ENCODE measurements around the gene DIPK1A. TPM values are rescaled to one million over a fixed set of nuclear protein-coding genes. Genes with fewer than 3 reads are reported as not detected.

The DIPK1A gene
- total RNA-seq, 1 experiment from 2014 or later, result 2.3 TPM

GRCh38 chr1:92901699-92902405 is 59.4 kb downstream of the DIPK1A start:
- TF ChIP-seq CTCF (IDR thresholded peaks at IDR 0.05; ENCODE audit: insufficient read depth in 1 of 2, low read depth in 1 of 2, low read length in 1 of 2, severe bottlenecking in 1 of 2, unreplicated experiment in 1 of 2), result no peak
- Mint-ChIP-seq H3K4me3 (ENCODE audit: unreplicated experiment) (no peak overlapping the region), H3K4me1 (ENCODE audit: low read depth, unreplicated experiment) (peaks cover 7% of the 10 kb centered on the region), H3K36me3 (ENCODE audit: insufficient read depth, unreplicated experiment) (no peaks in the 10 kb centered on the region), H3K9me3 (ENCODE audit: unreplicated experiment) (peaks cover 18% of the 10 kb centered on the region), H3K27me3 (ENCODE audit: insufficient read depth, unreplicated experiment) (no peaks in the 10 kb centered on the region), H3K27ac (ENCODE audit: unreplicated experiment) (no peak overlapping the region)
- BruUV-seq (replicated peaks), result no TSS peak
- no peak for DNase-seq
- Histone ChIP-seq H3K4me1 (peaks cover 3% of the 10 kb centered on the region), H3K36me3 (ENCODE audit: control insufficient read depth, insufficient read depth, low read length) (no peaks in the 10 kb centered on the region), H3K9me3 (no peaks in the 10 kb centered on the region; the same call in 1 of the 2 replicates), H3K27me3 (replicated peaks; ENCODE audit: control insufficient read depth, insufficient read depth, low read length) (no peaks in the 10 kb centered on the region), H3K4me3 (ENCODE audit: low read depth, low read length) (no peak overlapping the region)
- CTCF ChIA-PET, result no interaction called here
- POLR2A ChIA-PET, result no interaction called here
- intact Hi-C loops (cut with micrococcal nuclease; ENCODE audit: unreplicated experiment), result loop anchor here (2.0 to 10.0 kb wide), 2 partner anchors 43 to 53 kb away; no protein-coding TSS in a partner anchor

- Mint-ChIP-seq H3K4me1 (ENCODE audit: low read depth, unreplicated experiment) (peaks cover 7% of the 10 kb centered on the region), H3K4me3 (ENCODE audit: unreplicated experiment) (no peak overlapping the region), H3K27ac (ENCODE audit: unreplicated experiment) (no peak overlapping the region), H3K36me3 (ENCODE audit: insufficient read depth, unreplicated experiment) (no peaks in the 10 kb centered on the region), H3K9me3 (ENCODE audit: unreplicated experiment) (peaks cover 18% of the 10 kb centered on the region), H3K27me3 (ENCODE audit: insufficient read depth, unreplicated experiment) (no peaks in the 10 kb centered on the region)
- intact Hi-C loops (cut with micrococcal nuclease; ENCODE audit: unreplicated experiment), result loop anchor here (10.0 kb wide), 1 partner anchor 54 kb away; no protein-coding TSS in a partner anchor
- Histone ChIP-seq H3K36me3 (ENCODE audit: control insufficient read depth, insufficient read depth, low read length) (no peaks in the 10 kb centered on the region), H3K9me3 (no peaks in the 10 kb centered on the region; the same call in 1 of the 2 replicates), H3K27me3 (replicated peaks; ENCODE audit: control insufficient read depth, insufficient read depth, low read length) (no peaks in the 10 kb centered on the region), H3K4me1 (peaks cover 3% of the 10 kb centered on the region), H3K4me3 (ENCODE audit: low read depth, low read length) (no peak overlapping the region)
- no peak for DNase-seq
- BruUV-seq (replicated peaks), result no TSS peak
- CTCF ChIA-PET, result no interaction called here
- TF ChIP-seq CTCF (IDR thresholded peaks at IDR 0.05; ENCODE audit: insufficient read depth in 1 of 2, low read depth in 1 of 2, low read length in 1 of 2, severe bottlenecking in 1 of 2, unreplicated experiment in 1 of 2), result no peak
- POLR2A ChIA-PET, result no interaction called here
Measured at GRCh38 chr1:92901126-92901525, 60.1 kb downstream of the DIPK1A start.

DNA sequence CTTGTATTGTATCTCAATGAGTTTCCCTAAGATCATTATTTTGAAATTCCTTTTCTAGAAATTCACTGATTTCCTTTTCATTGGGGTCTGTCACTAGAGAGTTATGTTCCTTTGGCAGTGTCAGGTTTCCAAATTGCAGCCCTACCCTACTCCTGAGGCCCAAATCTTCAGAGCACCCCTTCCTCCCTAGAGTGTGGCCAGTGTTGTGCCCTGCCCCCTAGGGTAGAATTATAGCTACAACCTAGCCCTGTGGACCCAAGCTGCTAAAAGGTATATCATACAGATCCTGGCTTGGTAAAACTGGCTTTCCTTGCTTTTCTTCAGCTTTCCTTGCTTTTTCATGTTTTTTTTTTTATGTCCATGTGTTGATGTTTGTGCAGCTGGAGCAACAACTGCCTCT is 60.7 kb downstream of the DIPK1A start:
- ChIA-PET POLR2A (no interaction called here), CTCF (no interaction called here)
- no peak for DNase-seq
- H3K4me3 ChIP-seq (ENCODE audit: low read depth, low read length), result no peak overlapping the region
- no TSS peak for BruUV-seq (replicated peaks)
- Mint-ChIP-seq H3K4me3 (ENCODE audit: unreplicated experiment) (no peak overlapping the region), H3K27me3 (ENCODE audit: insufficient read depth, unreplicated experiment) (no peaks in the 10 kb centered on the region), H3K9me3 (ENCODE audit: unreplicated experiment) (peaks cover 18% of the 10 kb centered on the region), H3K27ac (ENCODE audit: unreplicated experiment) (no peak overlapping the region), H3K4me1 (ENCODE audit: low read depth, unreplicated experiment) (peaks cover 7% of the 10 kb centered on the region), H3K36me3 (ENCODE audit: insufficient read depth, unreplicated experiment) (no peaks in the 10 kb centered on the region)
- intact Hi-C loops (cut with micrococcal nuclease; ENCODE audit: unreplicated experiment), result loop anchor here (10.0 kb wide), 1 partner anchor 54 kb away; no protein-coding TSS in a partner anchor
- no peaks in the 10 kb centered on the region for H3K27me3 ChIP-seq (replicated peaks; ENCODE audit: control insufficient read depth, insufficient read depth, low read length)
- TF ChIP-seq CTCF (IDR thresholded peaks at IDR 0.05; ENCODE audit: insufficient read depth in 1 of 2, low read depth in 1 of 2, low read length in 1 of 2, severe bottlenecking in 1 of 2, unreplicated experiment in 1 of 2), result no peak
- peaks cover 3% of the 10 kb centered on the region for H3K4me1 ChIP-seq
- no peaks in the 10 kb centered on the region for H3K36me3 ChIP-seq (ENCODE audit: control insufficient read depth, insufficient read depth, low read length)
- H3K9me3 ChIP-seq, result no peaks in the 10 kb centered on the region
